HepG2 (cell line): Measurements from ENCODE around the gene CLASP1. TPM values are rescaled to one million over a fixed set of nuclear protein-coding genes. Genes with fewer than 3 reads are reported as not detected.

Experiments used
- ATAC-seq: fragments of 200-7000 bp; cut with Tn5 transposase; 3 replicates; pipeline ENCODE4 v1.9.1; 2020; ENCODE audit warnings: mild to moderate bottlenecking, moderate library complexity
- BruUV-seq: library from RNA; stranded (reverse); fragments of 400-500 nt; replicated peaks from 2 replicates; lab custom pipeline; 2021; lab: Mats Ljungman, UMichigan
- CTCF ChIA-PET: fragments of 300-600 bp; formaldehyde crosslinking; extraction: SDS; loops from one replicate; lab custom pipeline; 2021; ENCODE audit warnings: low total read pairs, inconsistent platforms, low intra/inter-chr PET ratio; lab: Yijun Ruan, JAX
- POLR2A ChIA-PET: fragments of 350-600 bp; sonication (Branson Sonifier 250); formaldehyde crosslinking; loops from one replicate; lab custom pipeline; 2020; ENCODE audit warnings: antibody characterized with exemption, inconsistent platforms; lab: Yijun Ruan, JAX
- DNase-seq: peaks from one replicate; pipeline ENCODE4 v3.0.0-alpha.2; 2015; ENCODE audit warnings: low spot score
- FAIRE-seq: peaks from 3 replicates; lab custom pipeline; 2011; peaks lifted over from hg19 to GRCh38; lab: Jason Lieb, UNC
- H2AFZ ChIP-seq: one replicate; pipeline ENCODE4 v1.6.1; 2011; ENCODE audit warnings: low read length, inconsistent platforms
- H3K27ac ChIP-seq: fragments of 300-600 bp; 3 replicates; pipeline ENCODE4 v1.8.0; 2011; ENCODE audit warnings: mixed run types, mild to moderate bottlenecking, mixed read lengths, low read length, inconsistent platforms; ENCODE audit not compliant: insufficient read depth; ENCODE audit errors: extremely low read length
- H3K27me3 ChIP-seq, 2 experiments: fragments of 200-600 bp in 1 of 2; 2 replicates in 1 of 2; 3 replicates in 1 of 2; pipeline versions ENCODE4 v1.6.0 to v1.8.0; 2011; ENCODE audit warnings: low read length in 2 of 2, mild to moderate bottlenecking in 2 of 2, moderate library complexity in 2 of 2, inconsistent platforms in 1 of 2; ENCODE audit not compliant: insufficient read depth in 2 of 2, control insufficient read depth in 1 of 2
- H3K36me3 ChIP-seq, 2 experiments: fragments of 200-600 bp in 1 of 2; replicated peaks in 1 of 2; 2 replicates in 1 of 2; 3 replicates in 1 of 2; pipeline versions ENCODE4 v1.5.1 to v1.8.0; 2011; ENCODE audit warnings: low read length in 2 of 2, inconsistent platforms in 1 of 2; ENCODE audit not compliant: insufficient read depth in 2 of 2, control insufficient read depth in 1 of 2
- H3K4me1 ChIP-seq: 2 replicates; pipeline ENCODE4 v1.5.1; 2012; ENCODE audit warnings: low read length, inconsistent platforms; ENCODE audit not compliant: insufficient read depth
- H3K4me2 ChIP-seq: 2 replicates; pipeline ENCODE4 v1.6.0; 2011; ENCODE audit warnings: low read depth, low read length, inconsistent platforms
- H3K4me3 ChIP-seq, 3 experiments: fragments of 200-600 bp in 1 of 3; sonication (generic), shearing (Covaris generic) in 1 of 3; replicated peaks in 1 of 3; 2 replicates each; pipeline ENCODE4 v1.5.1; 2011 to 2016; ENCODE audit warnings: low read length in 3 of 3, inconsistent platforms in 2 of 3, low read depth in 2 of 3, mild to moderate bottlenecking in 2 of 3, control low read depth in 1 of 3, mixed read lengths in 1 of 3; ENCODE audit not compliant: insufficient read depth in 1 of 3
- H3K79me2 ChIP-seq: one replicate; pipeline ENCODE4 v1.6.1; 2011; ENCODE audit warnings: low read length, inconsistent platforms; ENCODE audit not compliant: insufficient read depth
- H3K9ac ChIP-seq: 2 replicates; pipeline ENCODE4 v1.6.0; 2011; ENCODE audit warnings: mild to moderate bottlenecking, low read depth, low read length, inconsistent platforms; ENCODE audit not compliant: insufficient read depth
- H3K9me3 ChIP-seq: 2 replicates; pipeline ENCODE4 v1.5.1; 2012; ENCODE audit warnings: mild to moderate bottlenecking, low read length
- H4K20me1 ChIP-seq: 2 replicates; pipeline ENCODE4 v1.6.0; 2011; ENCODE audit warnings: inconsistent platforms, mild to moderate bottlenecking, low read length, moderate library complexity; ENCODE audit not compliant: insufficient read depth
- ESRRA ChIP-seq: sonication (generic); formaldehyde crosslinking; IDR thresholded peaks from 2 replicates; pipeline ENCODE4 v1.5.1; 2020; ENCODE audit warnings: mild to moderate bottlenecking, low read depth, missing genetic modification reagents
- FOXA3 ChIP-seq: IDR thresholded peaks from 2 replicates; pipeline ENCODE4 v1.6.1; 2016; ENCODE audit warnings: missing genetic modification reagents, missing compliant biosample characterization
- FOXP1 ChIP-seq, 2 experiments: fragments of 450-650 bp in 1 of 2; IDR thresholded peaks; 2 replicates each; pipeline ENCODE4 v1.6.1; 2017 to 2018; ENCODE audit warnings: antibody characterized with exemption in 1 of 2
- HDAC2 ChIP-seq: sonication (generic); formaldehyde crosslinking; IDR thresholded peaks from 2 replicates; pipeline ENCODE4 v1.4.0; 2020; ENCODE audit warnings: missing genetic modification reagents
- HNF4A ChIP-seq: sonication (generic); formaldehyde crosslinking; IDR thresholded peaks from 2 replicates; pipeline ENCODE4 v1.4.0; 2020; ENCODE audit warnings: missing genetic modification reagents
- PHF20 ChIP-seq: sonication (generic); formaldehyde crosslinking; IDR thresholded peaks from 2 replicates; pipeline ENCODE4 v1.5.0; 2020; ENCODE audit warnings: mild to moderate bottlenecking, missing genetic modification reagents
- RAD21 ChIP-seq: fragments of 450-650 bp; formaldehyde crosslinking; IDR thresholded peaks from 2 replicates; pipeline ENCODE4 v1.5.0; 2020; ENCODE audit warnings: mild to moderate bottlenecking
- RAD51 ChIP-seq: fragments of 450-650 bp; IDR thresholded peaks from 2 replicates; pipeline ENCODE4 v1.6.1; 2016; ENCODE audit warnings: borderline replicate concordance
- RARA ChIP-seq: IDR thresholded peaks from 2 replicates; pipeline ENCODE4 v1.6.1; 2016; ENCODE audit warnings: missing genetic modification reagents, missing compliant biosample characterization
- SIX1 ChIP-seq: sonication (generic); formaldehyde crosslinking; IDR thresholded peaks from 2 replicates; pipeline ENCODE4 v1.4.0; 2020; ENCODE audit warnings: missing genetic modification reagents, borderline replicate concordance
- SMC3 ChIP-seq: IDR thresholded peaks from 2 replicates; pipeline ENCODE4 v1.6.1; 2011; ENCODE audit warnings: low read length, improper control_type of control experiment
- SOX5 ChIP-seq: IDR thresholded peaks from 2 replicates; pipeline ENCODE4 v1.6.1; 2016; ENCODE audit warnings: borderline replicate concordance
- SOX6 ChIP-seq, 2 experiments: fragments of 450-650 bp in 1 of 2; sonication (generic) in 1 of 2; formaldehyde crosslinking in 1 of 2; IDR thresholded peaks; 2 replicates each; pipeline versions ENCODE4 v1.4.0 to v1.6.1; 2017 to 2020; ENCODE audit warnings: antibody characterized with exemption in 1 of 2, mild to moderate bottlenecking in 1 of 2, missing genetic modification reagents in 1 of 2
- ZBTB2 ChIP-seq: sonication (generic); formaldehyde crosslinking; IDR thresholded peaks from 2 replicates; pipeline ENCODE4 v1.8.0; 2022; ENCODE audit warnings: low read depth, missing genetic modification reagents
- ZNF234 ChIP-seq: sonication (generic); formaldehyde crosslinking; conservative IDR thresholded peaks from 2 replicates; pipeline ENCODE4 v1.5.1; 2020; ENCODE audit warnings: mild to moderate bottlenecking, missing genetic modification reagents
- ZNF460 ChIP-seq: sonication (generic); formaldehyde crosslinking; IDR thresholded peaks from 2 replicates; pipeline ENCODE4 v1.5.1; 2020; ENCODE audit warnings: missing genetic modification reagents, mild to moderate bottlenecking, borderline replicate concordance
- WGBS: methylation state at CpG from one replicate; pipeline ENCODE4 v1.1.6; 2017; ENCODE audit warnings: low lambda C conversion rate; 5-methylcytosine and 5-hydroxymethylcytosine counted together
- in situ Hi-C: cut with HindIII; loops from 2 replicates; pipeline ENCODE4 v1.10.0; 2017; ENCODE audit warnings: low pct_unique_long_range_greater_than_20kb; ENCODE audit not compliant: extremely low pct_ligation_motif_present
- intact Hi-C: fragments of 100-400 bp; cut with micrococcal nuclease; formaldehyde crosslinking; loops from one replicate; pipeline ENCODE4 v1.10.0; 2022; ENCODE audit not compliant: unreplicated experiment
- polyA plus RNA-seq, 8 experiments: library from polyadenylated mRNA; depleted of rRNA in 3 of 8; stranded (reverse) in 7 of 8; unstranded in 1 of 8; fragments of >200 nt; fragmentation: Illumina TruSeq in 4 of 8; extraction: Trizol in 4 of 8; gene quantifications; 2 replicates each; pipeline versions ENCODE4 v1.2.1 to v1.2.3, GENCODE V29; 2011 to 2016; ENCODE audit warnings: low read depth in 4 of 8, missing spikeins in 1 of 8, mixed read lengths in 1 of 8; ENCODE audit not compliant: insufficient read depth in 1 of 8
- total RNA-seq, 5 experiments: library from RNA; depleted of rRNA; stranded (reverse); fragments of >200 nt; fragmentation: Illumina TruSeq; extraction: Trizol; gene quantifications; 2 replicates each; pipeline ENCODE4 v1.2.3, GENCODE V29; 2016; ENCODE audit warnings: low read depth in 1 of 5

The CLASP1 gene
- total and polyA plus RNA-seq, 2 of the 13 experiments (the other 11 are each of a cell fraction or from before 2014, with no cell fraction given) = 11.7 to 47.9 TPM

- TF ChIP-seq ZNF234 (CRISPR knock-in tag) (no peak), ZBTB2 (CRISPR knock-in tag) (no peak), ESRRA (CRISPR knock-in tag) (no peak), RAD21 (CRISPR knock-in tag) (peak; percentile 39; the same call in 1 of the 2 replicates), PHF20 (CRISPR knock-in tag) (no peak), SMC3 (peak; percentile 83; the same call in 1 of the 2 replicates), RAD51 (no peak), ZNF460 (no peak)
These were observed 293.1 kb downstream of the CLASP1 start (continued) for GRCh38 chr2:121356058-121356640.

GRCh38 chr2:121355488-121355887 is 293.8 kb downstream of the CLASP1 start:
- Histone ChIP-seq H3K36me3 (peaks cover 30 to 69% of the 10 kb centered on the region in 2 experiments), H3K4me3 (no peak overlapping the region), H3K79me2 (no peaks in the 10 kb centered on the region), H3K9me3 (no peaks in the 10 kb centered on the region), H3K27ac (peak overlapping the region; percentile 2), H3K4me1 (peaks cover 12% of the 10 kb centered on the region), H3K27me3 (no peaks in the 10 kb centered on the region), H4K20me1 (no peaks in the 10 kb centered on the region), H2AFZ (no peak overlapping the region), H3K4me2 (no peak overlapping the region), H3K9ac (no peak overlapping the region)
- DNase-seq (peak; percentile 59), FAIRE-seq (peak; percentile 50), ATAC-seq (peak; percentile 35)
- intact Hi-C loops (loop anchor here (1.0 kb wide), 1 partner anchor 260 kb away; no protein-coding TSS in a partner anchor), in situ Hi-C loops (loop anchor here (10.0 kb wide), 1 partner anchor 261 kb away; no protein-coding TSS in a partner anchor)
- POLR2A ChIA-PET = no interaction called here
- no TSS peak for BruUV-seq
- CTCF ChIA-PET = interaction anchor here (0.9 to 1.9 kb wide), 4 partner anchors 58 to 270 kb away, joined by 3 to 8 read pairs (median 7); no protein-coding TSS in a partner anchor
- 48% methylated on average over 1 of the region's 1 CpG for WGBS
- TF ChIP-seq HNF4A (CRISPR knock-in tag) = peak; percentile 41
- no peak for TF ChIP-seq SOX6 (IDR thresholded peaks at IDR 0.05)
- TF ChIP-seq SOX6 (CRISPR knock-in tag; IDR thresholded peaks at IDR 0.05) = peak; percentile 89
- peak; percentile 90 for TF ChIP-seq FOXA3 (CRISPR knock-in tag)
- TF ChIP-seq RARA (CRISPR knock-in tag) = peak; percentile 70
- peak; percentile 87 for TF ChIP-seq SOX5 (CRISPR knock-in tag)
- TF ChIP-seq SIX1 = peak; percentile 75; the same call in 1 of the 2 replicates
- 0 out of 2 replicates have a peak, but pooled peaks have one; percentile 26 for TF ChIP-seq HDAC2 (CRISPR knock-in tag)
- peak; percentile 37; the same call in 1 of the 2 replicates for TF ChIP-seq FOXP1 (IDR thresholded peaks at IDR 0.05)
- peak; percentile 91 for TF ChIP-seq FOXP1 (CRISPR knock-in tag; IDR thresholded peaks at IDR 0.05)
